Measurements from ENCODE around the gene GALNT16. TPM values are rescaled to one million over a fixed set of nuclear protein-coding genes. Genes with fewer than 3 reads are reported as not detected.

The GALNT16 gene
- total RNA-seq, 1 donor from 2014 or later = 6.2 TPM

GRCh38 chr14:69321601-69322330, 61.8 kb downstream of the GALNT16 start:
- Mint-ChIP-seq H3K27me3 (ENCODE audit: low read depth, unreplicated experiment) (peaks cover 28% of the 10 kb centered on the region), H3K9me3 (ENCODE audit: unreplicated experiment) (no peaks in the 10 kb centered on the region), H3K4me3 (ENCODE audit: unreplicated experiment) (no peak overlapping the region), H3K36me3 (ENCODE audit: low read depth, unreplicated experiment) (peaks cover 3% of the 10 kb centered on the region), H3K27ac (ENCODE audit: unreplicated experiment) (no peak overlapping the region), H3K4me1 (ENCODE audit: low read depth, unreplicated experiment) (peaks cover 11% of the 10 kb centered on the region)
- no peaks in the 10 kb centered on the region for H3K27me3 ChIP-seq (ENCODE audit: insufficient read depth, low read length)
- H3K4me2 ChIP-seq (ENCODE audit: low read length) = no peak overlapping the region
- no peaks in the 10 kb centered on the region for H3K9me3 ChIP-seq (ENCODE audit: insufficient read depth, low read depth, low read length)
- FAIRE-seq = no peak
- DNase-seq (ENCODE audit: low read depth) = no peak
- no peak overlapping the region for H3K27ac ChIP-seq (ENCODE audit: low read depth, low read length)
- no peak overlapping the region for H3K9ac ChIP-seq (ENCODE audit: low read length)
- no peaks in the 10 kb centered on the region for H3K79me2 ChIP-seq (ENCODE audit: insufficient read depth, low read length)
- H3K4me1 ChIP-seq (ENCODE audit: insufficient read depth, low read length) = peaks cover 10% of the 10 kb centered on the region
- no peak overlapping the region for H3K4me3 ChIP-seq (ENCODE audit: insufficient read depth, low read depth, low read length)
- H4K20me1 ChIP-seq (ENCODE audit: insufficient read depth, low read length) = no peaks in the 10 kb centered on the region
- TF ChIP-seq EZH2 (IDR thresholded peaks at IDR 0.05; ENCODE audit: insufficient read depth, low read length) (no peak), CTCF (IDR thresholded peaks at IDR 0.05; ENCODE audit: insufficient read depth, low read depth, low read length) (no peak)
- H3K36me3 ChIP-seq (ENCODE audit: insufficient read depth, low read length) = no peaks in the 10 kb centered on the region
- no peak overlapping the region for H2AFZ ChIP-seq (ENCODE audit: low read depth, low read length)

- Histone ChIP-seq H3K4me3 (ENCODE audit: insufficient read depth, low read depth, low read length) (no peak overlapping the region), H3K27ac (ENCODE audit: low read depth, low read length) (no peak overlapping the region), H3K4me1 (ENCODE audit: insufficient read depth, low read length) (no peaks in the 10 kb centered on the region), H3K27me3 (ENCODE audit: insufficient read depth, low read length) (no peaks in the 10 kb centered on the region), H3K36me3 (ENCODE audit: insufficient read depth, low read length) (no peaks in the 10 kb centered on the region), H3K79me2 (ENCODE audit: insufficient read depth, low read length) (no peaks in the 10 kb centered on the region), H3K4me2 (ENCODE audit: low read length) (no peak overlapping the region), H4K20me1 (ENCODE audit: insufficient read depth, low read length) (no peaks in the 10 kb centered on the region), H3K9ac (ENCODE audit: low read length) (no peak overlapping the region), H3K9me3 (ENCODE audit: insufficient read depth, low read depth, low read length) (no peaks in the 10 kb centered on the region), H2AFZ (ENCODE audit: low read depth, low read length) (no peak overlapping the region)
- peak overlapping the region; percentile 18 for H3K27ac Mint-ChIP-seq (ENCODE audit: unreplicated experiment)
- no peaks in the 10 kb centered on the region for H3K4me1 Mint-ChIP-seq (ENCODE audit: low read depth, unreplicated experiment)
- DNase-seq (ENCODE audit: low read depth) (no peak), FAIRE-seq (no peak)
- no peak overlapping the region for H3K4me3 Mint-ChIP-seq (ENCODE audit: unreplicated experiment)
- no peaks in the 10 kb centered on the region for H3K9me3 Mint-ChIP-seq (ENCODE audit: unreplicated experiment)
- TF ChIP-seq CTCF (IDR thresholded peaks at IDR 0.05; ENCODE audit: insufficient read depth, low read depth, low read length) = no peak
- no peak for TF ChIP-seq EZH2 (IDR thresholded peaks at IDR 0.05; ENCODE audit: insufficient read depth, low read length)
- H3K27me3 Mint-ChIP-seq (ENCODE audit: low read depth, unreplicated experiment) = peaks cover 37% of the 10 kb centered on the region
- peaks cover 2% of the 10 kb centered on the region for H3K36me3 Mint-ChIP-seq (ENCODE audit: low read depth, unreplicated experiment)
Measured at GRCh38 chr14:69323266-69323998, 63.5 kb downstream of the GALNT16 start.

GRCh38 chr14:69323999-69324282, 64.0 kb downstream of the GALNT16 start:
- H3K9me3 Mint-ChIP-seq (ENCODE audit: unreplicated experiment) = no peaks in the 10 kb centered on the region
- Histone ChIP-seq H3K4me3 (ENCODE audit: insufficient read depth, low read depth, low read length) (no peak overlapping the region), H3K27ac (ENCODE audit: low read depth, low read length) (no peak overlapping the region), H3K79me2 (ENCODE audit: insufficient read depth, low read length) (no peaks in the 10 kb centered on the region), H3K9ac (ENCODE audit: low read length) (no peak overlapping the region), H3K27me3 (ENCODE audit: insufficient read depth, low read length) (no peaks in the 10 kb centered on the region), H4K20me1 (ENCODE audit: insufficient read depth, low read length) (no peaks in the 10 kb centered on the region), H3K9me3 (ENCODE audit: insufficient read depth, low read depth, low read length) (no peaks in the 10 kb centered on the region), H3K4me1 (ENCODE audit: insufficient read depth, low read length) (no peaks in the 10 kb centered on the region), H3K4me2 (ENCODE audit: low read length) (no peak overlapping the region), H2AFZ (ENCODE audit: low read depth, low read length) (no peak overlapping the region), H3K36me3 (ENCODE audit: insufficient read depth, low read length) (no peaks in the 10 kb centered on the region)
- FAIRE-seq (no peak), DNase-seq (ENCODE audit: low read depth) (no peak)
- H3K4me3 Mint-ChIP-seq (ENCODE audit: unreplicated experiment) = no peak overlapping the region
- peaks cover 2% of the 10 kb centered on the region for H3K36me3 Mint-ChIP-seq (ENCODE audit: low read depth, unreplicated experiment)
- no peaks in the 10 kb centered on the region for H3K4me1 Mint-ChIP-seq (ENCODE audit: low read depth, unreplicated experiment)
- TF ChIP-seq EZH2 (IDR thresholded peaks at IDR 0.05; ENCODE audit: insufficient read depth, low read length) (no peak), CTCF (IDR thresholded peaks at IDR 0.05; ENCODE audit: insufficient read depth, low read depth, low read length) (no peak)
- peak overlapping the region; percentile 18 for H3K27ac Mint-ChIP-seq (ENCODE audit: unreplicated experiment)
- H3K27me3 Mint-ChIP-seq (ENCODE audit: low read depth, unreplicated experiment) = peaks cover 37% of the 10 kb centered on the region

Measured in astrocyte (in vitro differentiated cells and primary cell).